A549 (cell line): ENCODE data around the gene INTS3. TPM values are rescaled to one million over a fixed set of nuclear protein-coding genes. Genes with fewer than 3 reads are reported as not detected.
A peak's percentile ranks its signal among the peaks of the same experiment; 100 is the strongest.

Experiments used
- ATAC-seq, 2 experiments: fragments of 200-7000 bp in 1 of 2; fragments of >200 bp in 1 of 2; cut with Nextera tagmentation in 1 of 2; cut with Tn5 transposase in 1 of 2; 3 replicates each; pipeline versions ENCODE4 v1.8.0 to v1.9.1; 2018 to 2020; ENCODE audit warnings: mild to moderate bottlenecking in 1 of 2, moderate library complexity in 1 of 2
- CTCF ChIA-PET: fragments of 300-600 bp; sonication (Branson Sonifier 250); formaldehyde crosslinking; extraction: SDS; loops from one replicate; lab custom pipeline; 2021; ENCODE audit warnings: antibody characterized with exemption, inconsistent platforms; lab: Yijun Ruan, JAX
- POLR2A ChIA-PET: fragments of 350-600 bp; formaldehyde crosslinking; extraction: SDS; loops from one replicate; lab custom pipeline; 2021; ENCODE audit warnings: antibody characterized with exemption, inconsistent platforms; lab: Yijun Ruan, JAX
- DNase-seq, 2 experiments: peaks; one replicate each; pipeline versions ENCODE4 v3.0.0 to v3.0.0-alpha.2; 2011 to 2016; ENCODE audit warnings: low read depth in 1 of 2, low spot score in 1 of 2
- FAIRE-seq: peaks from 2 replicates; lab custom pipeline; 2011; peaks lifted over from hg19 to GRCh38; lab: Jason Lieb, UNC
- H3K27ac ChIP-seq, 2 experiments: fragments of >200 bp; sonication (Bioruptor Twin); formaldehyde crosslinking; 3 replicates each; pipeline ENCODE4 v1.5.1; 2016 to 2017
- H3K4me1 ChIP-seq: fragments of >200 bp; sonication (Bioruptor Twin); formaldehyde crosslinking; 3 replicates; pipeline ENCODE4 v1.6.1; 2016
- H3K4me2 ChIP-seq: fragments of >200 bp; sonication (Bioruptor Twin); formaldehyde crosslinking; 3 replicates; pipeline ENCODE4 v1.6.1; 2016
- H3K4me3 ChIP-seq: fragments of >200 bp; sonication (Bioruptor Twin); formaldehyde crosslinking; 3 replicates; pipeline ENCODE4 v1.5.1; 2016
- H3K9me3 ChIP-seq: fragments of >200 bp; sonication (Bioruptor Twin); formaldehyde crosslinking; 3 replicates; pipeline ENCODE4 v1.6.1; 2016
- CEBPB ChIP-seq, 2 experiments: fragments of >200 bp in 1 of 2; sonication (Bioruptor Twin) in 1 of 2; formaldehyde crosslinking in 1 of 2; IDR thresholded peaks; 2 replicates each; pipeline ENCODE4 v1.6.1; 2012 to 2016
- CHD2 ChIP-seq: fragments of 150-350 bp; IDR thresholded peaks from 2 replicates; pipeline ENCODE4 v1.6.1; 2014; ENCODE audit warnings: low read length; ENCODE audit not compliant: partially characterized antibody
- CHD4 ChIP-seq: fragments of 200-600 bp; sonication (generic); IDR thresholded peaks from 2 replicates; pipeline ENCODE4 v1.6.1; 2016; ENCODE audit warnings: antibody characterized with exemption, mild to moderate bottlenecking, borderline replicate concordance
- EP300 ChIP-seq, 2 experiments: fragments of >200 bp; sonication (Bioruptor Twin); formaldehyde crosslinking; IDR thresholded peaks; 2 replicates in 1 of 2; 3 replicates in 1 of 2; pipeline ENCODE4 v1.6.1; 2016 to 2017
- ESRRA ChIP-seq: fragments of 150-350 bp; IDR thresholded peaks from 2 replicates; pipeline ENCODE4 v1.6.1; 2014; ENCODE audit warnings: mild to moderate bottlenecking, low read length, borderline replicate concordance
- FOSL2 ChIP-seq, 2 experiments: fragments of 450-650 bp in 1 of 2; fragments of >200 bp in 1 of 2; sonication (Bioruptor Twin) in 1 of 2; formaldehyde crosslinking; IDR thresholded peaks; 2 replicates each; pipeline versions ENCODE4 v1.5.0 to v1.6.1; 2016 to 2020; ENCODE audit warnings: mild to moderate bottlenecking in 1 of 2, moderate library complexity in 1 of 2
- GATA3 ChIP-seq: IDR thresholded peaks from 2 replicates; pipeline ENCODE4 v1.6.1; 2012; ENCODE audit warnings: borderline replicate concordance
- HOXB5 ChIP-seq: fragments of 250-450 bp; sonication (Bioruptor Pico); IDR thresholded peaks from 2 replicates; pipeline ENCODE4 v1.5.0; 2020; ENCODE audit warnings: mild to moderate bottlenecking, moderate library complexity
- JUN ChIP-seq, 2 experiments: fragments of >200 bp; sonication (Bioruptor Twin); formaldehyde crosslinking; IDR thresholded peaks; 2 replicates in 1 of 2; 3 replicates in 1 of 2; pipeline ENCODE4 v1.6.1; 2016 to 2017
- JUNB ChIP-seq: fragments of >200 bp; sonication (Bioruptor Twin); formaldehyde crosslinking; IDR thresholded peaks from 2 replicates; pipeline ENCODE4 v1.6.1; 2016
- KDM5A ChIP-seq: fragments of 200-600 bp; sonication (generic); IDR thresholded peaks from 2 replicates; pipeline ENCODE4 v1.6.1; 2016; ENCODE audit warnings: antibody characterized with exemption, mild to moderate bottlenecking
- MAFK ChIP-seq: fragments of 450-650 bp; IDR thresholded peaks from 2 replicates; pipeline ENCODE4 v1.6.1; 2014; ENCODE audit not compliant: partially characterized antibody
- NR3C1 ChIP-seq: fragments of >200 bp; sonication (Bioruptor Twin); formaldehyde crosslinking; IDR thresholded peaks from 3 replicates; pipeline ENCODE4 v1.6.1; 2017
- PHF8 ChIP-seq: fragments of 200-600 bp; sonication (generic); IDR thresholded peaks from 2 replicates; pipeline ENCODE4 v1.6.1; 2016; ENCODE audit warnings: low read depth, mild to moderate bottlenecking, antibody characterized with exemption, moderate library complexity, borderline replicate concordance
- POLR2A ChIP-seq: IDR thresholded peaks from 2 replicates; pipeline ENCODE4 v1.6.1; 2012; ENCODE audit warnings: mild to moderate bottlenecking, low read length
- POLR2AphosphoS2 ChIP-seq: conservative IDR thresholded peaks from 2 replicates; pipeline ENCODE4 v1.6.1; 2012; ENCODE audit warnings: low read length, improper control_type of control experiment, inconsistent platforms
- RCOR1 ChIP-seq: fragments of 150-350 bp; IDR thresholded peaks from 2 replicates; pipeline ENCODE4 v1.6.1; 2014; ENCODE audit warnings: antibody characterized with exemption, low read length, low read depth
- ZFP36 ChIP-seq: fragments of 450-650 bp; IDR thresholded peaks from 2 replicates; pipeline ENCODE4 v1.6.1; 2014; ENCODE audit warnings: borderline replicate concordance; ENCODE audit not compliant: partially characterized antibody
- ZSCAN20 ChIP-seq: fragments of 250-450 bp; sonication (Bioruptor Pico); IDR thresholded peaks from 2 replicates; pipeline ENCODE4 v1.8.0; 2022; ENCODE audit warnings: mild to moderate bottlenecking, moderate library complexity
- WGBS: methylation state at CpG from one replicate; pipeline ENCODE4 v1.1.6; 2017; ENCODE audit errors: missing lambda C conversion rate; 5-methylcytosine and 5-hydroxymethylcytosine counted together
- polyA plus RNA-seq, 4 experiments: library from polyadenylated mRNA; depleted of rRNA in 3 of 4; stranded (reverse); fragments of >200 nt; fragmentation: RNase III in 1 of 4; extraction: RNeasy Plus Mini Kit Qiagen cat#74134 plus additional on column Dnase treatment in 1 of 4; gene quantifications; 2 replicates in 3 of 4; 3 replicates in 1 of 4; pipeline ENCODE4 v1.2.3, GENCODE V29; 2011 to 2017
- TF ChIP-seq, protein P1 (sequence below): fragments of 250-450 bp; sonication (Bioruptor Pico); IDR thresholded peaks from 2 replicates; pipeline ENCODE4 v1.5.0; 2021; ENCODE audit warnings: mild to moderate bottlenecking, moderate library complexity, borderline replicate concordance
- TF ChIP-seq, protein P2 (sequence below): fragments of 450-650 bp; IDR thresholded peaks from 2 replicates; pipeline ENCODE4 v1.6.1; 2014; ENCODE audit warnings: antibody characterized with exemption
- TF ChIP-seq, protein P3 (sequence below): fragments of >200 bp; sonication (Bioruptor Twin); formaldehyde crosslinking; IDR thresholded peaks from 3 replicates; pipeline ENCODE4 v1.6.1; 2016

The INTS3 gene
- polyA plus RNA-seq, 2 of the 4 experiments (the other 2 are of a cell fraction), result 23.5 to 34.1 TPM

DNA sequence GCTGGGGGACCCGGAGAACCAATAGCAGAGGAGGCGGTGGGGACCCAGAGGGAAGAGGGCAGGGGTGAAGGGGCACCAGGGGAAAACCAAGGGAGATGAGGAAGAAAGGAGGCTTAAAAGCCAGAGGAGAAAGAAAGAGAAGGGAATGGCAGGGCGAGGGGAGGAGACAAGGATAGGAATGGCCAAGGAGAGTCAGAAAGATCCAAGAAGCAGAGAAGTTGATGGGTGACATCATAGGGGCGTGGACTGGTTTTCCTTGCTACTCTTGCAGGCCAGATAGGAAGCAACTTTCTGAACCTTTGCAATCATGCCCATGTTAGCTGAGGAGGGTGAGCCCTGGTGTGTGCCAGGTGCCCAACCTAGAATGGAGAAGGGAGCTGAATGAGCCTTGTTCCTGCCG lies 44.0 kb upstream of the INTS3 start:
- peak in 1 of 2 experiments; percentile 43 for DNase-seq
- Histone ChIP-seq H3K4me1 (peaks cover 10% of the 10 kb centered on the region; the same call in 1 of the 3 replicates), H3K4me3 (no peak overlapping the region), H3K4me2 (0 out of 3 replicates have a peak overlapping the region, but pooled peaks have one; percentile 4), H3K27ac (no peak overlapping the region), H3K9me3 (no peaks in the 10 kb centered on the region)
- no peak for TF ChIP-seq POLR2A
- no peak for TF ChIP-seq NR3C1
- TF ChIP-seq ZSCAN20 (CRISPR knock-in tag), result no peak
- no peak for TF ChIP-seq CEBPB (IDR thresholded peaks at IDR 0.05)
- TF ChIP-seq CHD4, result no peak
- no peak for TF ChIP-seq MAFK
- TF ChIP-seq ZFP36, result no peak
- TF ChIP-seq JUN (IDR thresholded peaks at IDR 0.05), result no peak
- TF ChIP-seq, protein P1, sequence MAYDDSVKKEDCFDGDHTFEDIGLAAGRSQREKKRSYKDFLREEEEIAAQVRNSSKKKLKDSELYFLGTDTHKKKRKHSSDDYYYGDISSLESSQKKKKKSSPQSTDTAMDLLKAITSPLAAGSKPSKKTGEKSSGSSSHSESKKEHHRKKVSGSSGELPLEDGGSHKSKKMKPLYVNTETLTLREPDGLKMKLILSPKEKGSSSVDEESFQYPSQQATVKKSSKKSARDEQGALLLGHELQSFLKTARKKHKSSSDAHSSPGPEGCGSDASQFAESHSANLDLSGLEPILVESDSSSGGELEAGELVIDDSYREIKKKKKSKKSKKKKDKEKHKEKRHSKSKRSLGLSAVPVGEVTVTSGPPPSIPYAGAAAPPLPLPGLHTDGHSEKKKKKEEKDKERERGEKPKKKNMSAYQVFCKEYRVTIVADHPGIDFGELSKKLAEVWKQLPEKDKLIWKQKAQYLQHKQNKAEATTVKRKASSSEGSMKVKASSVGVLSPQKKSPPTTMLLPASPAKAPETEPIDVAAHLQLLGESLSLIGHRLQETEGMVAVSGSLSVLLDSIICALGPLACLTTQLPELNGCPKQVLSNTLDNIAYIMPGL (CRISPR knock-in tag), result no peak
- no peak for TF ChIP-seq ESRRA
- no peak for TF ChIP-seq CHD2
- CTCF ChIA-PET, result interaction anchor here (1.0 kb wide), 2 partner anchors 11 to 303 kb away, joined by 3 to 4 read pairs; no protein-coding TSS in a partner anchor
- FAIRE-seq, result no peak
- WGBS, result 59% methylated on average over 5 of the region's 5 CpGs
- peak; percentile 21 to 39; a peak in 3 of 6 replicates for ATAC-seq
- POLR2A ChIA-PET, result interaction anchor here (0.6 kb wide), 1 partner anchor 17 kb away, joined by 3 read pairs; no protein-coding TSS in a partner anchor

DNA sequence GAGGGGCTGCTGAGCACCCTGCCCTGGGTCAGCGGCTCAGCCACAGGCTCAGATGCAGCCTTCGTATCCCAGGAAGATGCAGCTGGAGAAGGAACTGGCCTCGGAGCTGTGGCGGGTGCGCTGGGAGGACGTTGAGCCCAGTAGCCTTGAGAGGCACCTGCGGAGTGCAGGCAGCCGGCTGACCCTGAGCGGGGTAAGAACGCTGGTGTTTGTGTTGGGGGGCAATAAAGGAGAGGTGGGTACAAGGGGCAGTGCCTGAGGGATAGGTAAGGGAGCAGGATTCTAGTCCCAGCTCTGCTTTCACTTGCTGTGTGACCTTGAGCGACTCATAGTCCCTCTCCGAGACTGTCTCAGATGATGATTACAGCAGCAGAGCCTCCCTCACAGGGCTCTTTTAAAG lies 43.0 kb upstream of the INTS3 start:
- POLR2A ChIA-PET, result interaction anchor here (1.2 kb wide), 1 partner anchor 43 kb away, joined by 3 read pairs; the partner anchor contains the start of gene INTS3
- CTCF ChIA-PET, result interaction anchor here (0.6 to 1.0 kb wide), 3 partner anchors 12 to 281 kb away, joined by 3 read pairs; no protein-coding TSS in a partner anchor
- Histone ChIP-seq H3K4me1 (peaks cover 6% of the 10 kb centered on the region; the same call in 1 of the 3 replicates), H3K4me3 (no peak overlapping the region)
- WGBS, result 85% methylated on average over 12 of the region's 12 CpGs
- no peak for TF ChIP-seq KDM5A
- no peak for TF ChIP-seq HOXB5 (CRISPR knock-in tag)
- TF ChIP-seq, protein P1 (CRISPR knock-in tag), result no peak
- TF ChIP-seq EP300 (IDR thresholded peaks at IDR 0.05), result no peak
- TF ChIP-seq CHD4, result no peak
- TF ChIP-seq, protein P2, sequence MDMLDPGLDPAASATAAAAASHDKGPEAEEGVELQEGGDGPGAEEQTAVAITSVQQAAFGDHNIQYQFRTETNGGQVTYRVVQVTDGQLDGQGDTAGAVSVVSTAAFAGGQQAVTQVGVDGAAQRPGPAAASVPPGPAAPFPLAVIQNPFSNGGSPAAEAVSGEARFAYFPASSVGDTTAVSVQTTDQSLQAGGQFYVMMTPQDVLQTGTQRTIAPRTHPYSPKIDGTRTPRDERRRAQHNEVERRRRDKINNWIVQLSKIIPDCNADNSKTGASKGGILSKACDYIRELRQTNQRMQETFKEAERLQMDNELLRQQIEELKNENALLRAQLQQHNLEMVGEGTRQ, result no peak
- TF ChIP-seq FOSL2 (IDR thresholded peaks at IDR 0.05), result no peak
- no peak for TF ChIP-seq FOSL2 (CRISPR knock-in tag; IDR thresholded peaks at IDR 0.05)
- TF ChIP-seq, protein P3, sequence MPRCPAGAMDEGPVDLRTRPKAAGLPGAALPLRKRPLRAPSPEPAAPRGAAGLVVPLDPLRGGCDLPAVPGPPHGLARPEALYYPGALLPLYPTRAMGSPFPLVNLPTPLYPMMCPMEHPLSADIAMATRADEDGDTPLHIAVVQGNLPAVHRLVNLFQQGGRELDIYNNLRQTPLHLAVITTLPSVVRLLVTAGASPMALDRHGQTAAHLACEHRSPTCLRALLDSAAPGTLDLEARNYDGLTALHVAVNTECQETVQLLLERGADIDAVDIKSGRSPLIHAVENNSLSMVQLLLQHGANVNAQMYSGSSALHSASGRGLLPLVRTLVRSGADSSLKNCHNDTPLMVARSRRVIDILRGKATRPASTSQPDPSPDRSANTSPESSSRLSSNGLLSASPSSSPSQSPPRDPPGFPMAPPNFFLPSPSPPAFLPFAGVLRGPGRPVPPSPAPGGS, result no peak
- no peak for TF ChIP-seq POLR2AphosphoS2
- no peak for TF ChIP-seq JUNB
- TF ChIP-seq GATA3, result no peak
- no peak for TF ChIP-seq ESRRA
- no peak for TF ChIP-seq PHF8
- no peak for TF ChIP-seq RCOR1
- TF ChIP-seq, all 56 proteins: peak for 0
- no peak for DNase-seq
- H3K27ac ChIP-seq, result no peak overlapping the region
- H3K4me2 ChIP-seq, result no peak overlapping the region
- no peak for ATAC-seq
- no peak for FAIRE-seq
- no peaks in the 10 kb centered on the region for H3K9me3 ChIP-seq
